ENCODE results near the gene CDHR1. TPM values are rescaled to one million over a fixed set of nuclear protein-coding genes. Genes with fewer than 3 reads are reported as not detected.

CDHR1 gene
- total RNA-seq, 2 experiments from 2014 or later: 1.8 TPM

GRCh38 chr10:84214046-84214572 lies 19.8 kb downstream of the CDHR1 start:
- ChIA-PET CTCF (interaction anchor here (1.0 to 1.3 kb wide), 2 partner anchors 9 to 66 kb away, joined by 3 to 6 read pairs; no protein-coding TSS in a partner anchor), POLR2A (no interaction called here)

- ChIA-PET CTCF (interaction anchor here (1.0 to 1.3 kb wide), 2 partner anchors 10 to 67 kb away, joined by 3 to 6 read pairs; no protein-coding TSS in a partner anchor), POLR2A (no interaction called here)
These were observed 20.4 kb downstream of the CDHR1 start for GRCh38 chr10:84214612-84215235.

GRCh38 chr10:84216834-84217233 lies 22.5 kb downstream of the CDHR1 start:
- CTCF ChIA-PET: interaction anchor here (0.8 kb wide), 1 partner anchor 12 kb away, joined by 3 read pairs; no protein-coding TSS in a partner anchor
- POLR2A ChIA-PET: no interaction called here

- ChIA-PET CTCF (no interaction called here), POLR2A (no interaction called here)
These were observed 23.4 kb downstream of the CDHR1 start for GRCh38 chr10:84217746-84218145.

GRCh38 chr10:84221916-84222315 lies 27.6 kb downstream of the CDHR1 start:
- ChIA-PET CTCF (no interaction called here), POLR2A (no interaction called here)

GRCh38 chr10:84224411-84225028 lies 30.2 kb downstream of the CDHR1 start:
- ChIA-PET POLR2A (no interaction called here), CTCF (no interaction called here)

- ChIA-PET CTCF (no interaction called here), POLR2A (no interaction called here)
These were observed 31.3 kb downstream of the CDHR1 start, which contains the start of gene LRIT2 for GRCh38 chr10:84225427-84226173. TSS of gene LRIT2 (minus strand) at chr10:84225544. CDS start at chr10:84225520, 24 bp downstream.

GRCh38 chr10:84226616-84227015 lies 32.3 kb downstream of the CDHR1 start:
- ChIA-PET CTCF (interaction anchor here (0.8 kb wide), 1 partner anchor 12 kb away, joined by 3 read pairs; no protein-coding TSS in a partner anchor), POLR2A (no interaction called here)

GRCh38 chr10:84227810-84228209 lies 33.5 kb downstream of the CDHR1 start:
- CTCF ChIA-PET: no interaction called here
- POLR2A ChIA-PET: no interaction called here

- ChIA-PET POLR2A (no interaction called here), CTCF (no interaction called here)
These were observed 36.0 kb downstream of the CDHR1 start for GRCh38 chr10:84230359-84230758.

- ChIA-PET POLR2A (no interaction called here), CTCF (no interaction called here)
These were observed 38.0 kb downstream of the CDHR1 start for GRCh38 chr10:84232376-84232775.

GRCh38 chr10:84233940-84234339 lies 39.6 kb downstream of the CDHR1 start:
- ChIA-PET POLR2A (no interaction called here), CTCF (no interaction called here)

- ChIA-PET CTCF (no interaction called here), POLR2A (no interaction called here)
These were observed 40.1 kb downstream of the CDHR1 start for GRCh38 chr10:84234479-84234878.

- CTCF ChIA-PET: no interaction called here
- POLR2A ChIA-PET: no interaction called here
These were observed 40.8 kb downstream of the CDHR1 start for GRCh38 chr10:84235096-84235495.

- POLR2A ChIA-PET: no interaction called here
These were observed 42.5 kb downstream of the CDHR1 start for GRCh38 chr10:84236807-84237198.

GRCh38 chr10:84237199-84238051 lies 43.1 kb downstream of the CDHR1 start:
- ChIA-PET POLR2A (no interaction called here), CTCF (no interaction called here)

More at GRCh38 chr10:84236807-84237198, 42.5 kb downstream of the CDHR1 start:
- CTCF ChIA-PET: no interaction called here

GRCh38 chr10:84238909-84239308 lies 44.6 kb downstream of the CDHR1 start:
- POLR2A ChIA-PET: no interaction called here

GRCh38 chr10:84241185-84241790 lies 47.0 kb downstream of the CDHR1 start, which contains the start of gene LRIT1:
TSS of gene LRIT1 (minus strand) at chr10:84241546. CDS start at chr10:84241439, 107 bp downstream.
- POLR2A ChIA-PET: no interaction called here
- CTCF ChIA-PET: interaction anchor here (1.1 kb wide), 1 partner anchor 25 kb away, joined by 3 read pairs; no protein-coding TSS in a partner anchor

More at GRCh38 chr10:84238909-84239308, 44.6 kb downstream of the CDHR1 start:
- CTCF ChIA-PET: interaction anchor here (0.9 kb wide), 1 partner anchor 12 kb away, joined by 3 read pairs; no protein-coding TSS in a partner anchor

GRCh38 chr10:84243759-84244158 lies 49.4 kb downstream of the CDHR1 start:
- ChIA-PET CTCF (no interaction called here), POLR2A (no interaction called here)

Data from activated CD8-positive, alpha-beta memory T cell treated with anti-CD3 and anti-CD28 coated beads for 36 hours (primary cell).